WERI-Rb-1 (cell line): ENCODE data around the gene GPR65.

Source experiments
- DNase-seq: peaks from one replicate; pipeline ENCODE4 v3.0.0-alpha.2; 2020
- H3K27ac ChIP-seq: fragments of 250-450 bp; sonication (Bioruptor Pico); 2 replicates; pipeline ENCODE4 v1.5.1; 2020; ENCODE audit warnings: mild to moderate bottlenecking, moderate library complexity
- H3K27me3 ChIP-seq: fragments of 250-450 bp; sonication (Bioruptor Pico); 2 replicates; pipeline ENCODE4 v1.5.1; 2021; ENCODE audit warnings: mild to moderate bottlenecking, low read depth, moderate library complexity; ENCODE audit not compliant: insufficient read depth, severe bottlenecking
- H3K36me3 ChIP-seq: fragments of 250-450 bp; sonication (Bioruptor Pico); 2 replicates; pipeline ENCODE4 v1.5.1; 2020; ENCODE audit warnings: mild to moderate bottlenecking, moderate library complexity
- H3K4me3 ChIP-seq: 2 replicates; pipeline ENCODE4 v1.5.1; 2011; ENCODE audit warnings: low read depth, mild to moderate bottlenecking, control low read depth, low read length
- H3K9me3 ChIP-seq: fragments of 250-450 bp; sonication (Bioruptor Pico); 2 replicates; pipeline ENCODE4 v1.5.1; 2021; ENCODE audit warnings: mild to moderate bottlenecking, moderate library complexity; ENCODE audit not compliant: severe bottlenecking
- TF ChIP-seq, protein P1 (sequence below): IDR thresholded peaks from 2 replicates; pipeline ENCODE4 v1.5.1; 2011; ENCODE audit warnings: low read depth, mild to moderate bottlenecking, control low read depth, inconsistent platforms, low read length

The GPR65 gene

DNA sequence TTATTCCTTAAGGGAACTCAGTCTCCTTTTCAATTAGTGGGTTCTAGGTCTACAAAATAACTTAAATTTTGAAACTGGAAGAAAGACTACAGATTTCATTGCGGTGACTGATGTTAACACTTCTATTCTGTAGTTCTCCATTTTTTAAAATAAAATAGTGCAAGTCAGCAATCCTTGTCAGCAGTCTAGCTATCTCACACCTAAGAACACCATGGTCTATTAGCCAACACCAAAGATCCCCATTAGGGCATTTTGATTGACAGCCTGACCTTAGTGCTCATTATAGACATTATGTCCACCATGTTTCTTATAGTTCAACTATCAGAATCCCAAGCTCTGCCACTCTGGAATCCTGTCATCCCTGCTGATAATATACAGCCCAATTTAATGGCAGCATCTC lies 27.4 kb downstream of the GPR65 start:
- Histone ChIP-seq H3K9me3 (no peaks in the 10 kb centered on the region), H3K27ac (no peak overlapping the region), H3K27me3 (no peaks in the 10 kb centered on the region), H3K4me3 (no peak overlapping the region), H3K36me3 (no peaks in the 10 kb centered on the region)
- TF ChIP-seq, protein P1, sequence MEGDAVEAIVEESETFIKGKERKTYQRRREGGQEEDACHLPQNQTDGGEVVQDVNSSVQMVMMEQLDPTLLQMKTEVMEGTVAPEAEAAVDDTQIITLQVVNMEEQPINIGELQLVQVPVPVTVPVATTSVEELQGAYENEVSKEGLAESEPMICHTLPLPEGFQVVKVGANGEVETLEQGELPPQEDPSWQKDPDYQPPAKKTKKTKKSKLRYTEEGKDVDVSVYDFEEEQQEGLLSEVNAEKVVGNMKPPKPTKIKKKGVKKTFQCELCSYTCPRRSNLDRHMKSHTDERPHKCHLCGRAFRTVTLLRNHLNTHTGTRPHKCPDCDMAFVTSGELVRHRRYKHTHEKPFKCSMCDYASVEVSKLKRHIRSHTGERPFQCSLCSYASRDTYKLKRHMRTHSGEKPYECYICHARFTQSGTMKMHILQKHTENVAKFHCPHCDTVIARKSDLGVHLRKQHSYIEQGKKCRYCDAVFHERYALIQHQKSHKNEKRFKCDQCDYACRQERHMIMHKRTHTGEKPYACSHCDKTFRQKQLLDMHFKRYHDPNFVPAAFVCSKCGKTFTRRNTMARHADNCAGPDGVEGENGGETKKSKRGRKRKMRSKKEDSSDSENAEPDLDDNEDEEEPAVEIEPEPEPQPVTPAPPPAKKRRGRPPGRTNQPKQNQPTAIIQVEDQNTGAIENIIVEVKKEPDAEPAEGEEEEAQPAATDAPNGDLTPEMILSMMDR = no peak
- DNase-seq = no peak

DNA sequence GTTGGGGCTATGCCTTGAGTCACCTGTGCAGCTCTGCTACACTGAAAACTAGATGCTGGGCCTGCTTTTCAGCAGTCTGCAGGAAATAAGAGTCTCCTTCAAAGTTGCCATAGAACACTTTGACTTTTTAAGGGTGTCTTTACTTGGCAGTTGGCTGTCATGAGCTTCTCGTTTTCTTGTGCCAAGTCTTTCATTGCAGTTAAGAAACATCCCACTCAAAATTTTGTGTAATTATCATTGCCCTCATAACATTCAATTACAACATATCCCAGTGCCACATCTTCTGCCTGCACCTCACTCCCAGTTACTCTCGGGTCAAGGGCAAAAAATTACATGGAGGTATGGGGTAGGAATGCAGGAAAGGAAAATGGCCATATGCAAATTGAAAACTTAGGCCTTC lies 29.1 kb downstream of the GPR65 start:
- Histone ChIP-seq H3K9me3 (no peaks in the 10 kb centered on the region), H3K4me3 (no peak overlapping the region), H3K27me3 (no peaks in the 10 kb centered on the region), H3K27ac (no peak overlapping the region), H3K36me3 (no peaks in the 10 kb centered on the region)
- TF ChIP-seq, protein P1 = no peak
- no peak for DNase-seq

DNA sequence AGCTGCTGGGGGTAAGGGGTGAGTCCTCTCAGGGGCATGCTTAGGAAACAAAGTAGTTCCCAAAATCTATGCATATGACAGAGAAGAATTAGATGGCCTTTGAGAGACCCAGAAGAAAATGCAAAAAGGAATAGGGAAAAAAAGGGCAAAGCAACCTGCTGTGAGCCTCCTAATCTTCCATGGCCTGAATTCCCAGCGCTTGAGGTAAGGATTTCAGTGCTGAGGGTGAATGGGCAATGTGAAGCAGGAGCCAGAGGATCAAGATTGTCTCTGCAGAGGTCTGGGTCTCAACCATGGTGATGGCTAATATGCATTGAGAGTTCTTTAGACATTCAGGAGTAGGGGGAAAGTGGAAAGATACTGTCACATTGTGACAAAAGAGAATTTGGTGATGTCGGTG lies 31.5 kb downstream of the GPR65 start:
- TF ChIP-seq, protein P1 = no peak
- no peak for DNase-seq
- no peaks in the 10 kb centered on the region for H3K9me3 ChIP-seq
- no peak overlapping the region for H3K27ac ChIP-seq
- H3K4me3 ChIP-seq = no peak overlapping the region
- no peaks in the 10 kb centered on the region for H3K27me3 ChIP-seq
- H3K36me3 ChIP-seq = no peaks in the 10 kb centered on the region

DNA sequence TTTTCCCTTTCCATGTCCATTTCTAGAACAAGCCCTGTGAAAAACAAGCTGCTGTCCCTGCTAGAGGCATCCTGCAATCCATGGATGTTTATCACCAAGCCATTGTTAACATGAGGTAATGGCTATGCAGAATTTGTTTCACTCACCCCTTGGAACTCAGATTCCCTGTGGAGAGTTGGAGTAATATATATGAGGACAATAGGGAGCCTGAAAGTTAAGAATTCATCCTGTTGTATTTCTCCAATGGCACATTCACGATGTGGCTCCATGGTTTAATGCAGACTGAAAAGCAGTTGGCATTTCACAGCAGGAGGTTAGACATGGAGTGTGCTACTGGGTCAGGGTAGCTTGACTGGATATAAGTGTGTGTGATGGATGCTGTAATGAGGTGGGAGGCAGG lies 32.4 kb downstream of the GPR65 start:
- no peak overlapping the region for H3K27ac ChIP-seq
- no peak overlapping the region for H3K4me3 ChIP-seq
- no peaks in the 10 kb centered on the region for H3K36me3 ChIP-seq
- no peaks in the 10 kb centered on the region for H3K9me3 ChIP-seq
- DNase-seq = no peak
- no peaks in the 10 kb centered on the region for H3K27me3 ChIP-seq
- TF ChIP-seq, protein P1 = no peak

DNA sequence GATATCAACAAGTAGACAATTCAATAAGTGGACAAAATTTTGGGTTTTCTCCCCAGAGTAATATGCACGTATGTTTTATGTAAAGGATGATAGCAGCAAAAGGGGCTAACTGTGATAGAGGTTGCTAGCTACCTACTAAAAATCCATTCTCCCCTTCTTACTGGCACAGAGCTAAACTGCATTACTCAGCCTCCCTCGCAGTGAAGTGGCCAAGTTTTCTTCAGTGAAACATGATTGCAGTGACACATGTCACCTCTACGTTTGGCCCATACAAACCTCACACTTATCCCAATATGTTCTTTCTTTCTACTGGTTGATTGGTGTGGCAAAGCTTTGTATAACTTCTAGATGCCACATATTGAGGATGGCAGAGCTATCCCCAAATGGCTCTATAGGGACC lies 34.3 kb downstream of the GPR65 start:
- H3K9me3 ChIP-seq = no peaks in the 10 kb centered on the region
- TF ChIP-seq, protein P1 = no peak
- no peak for DNase-seq

DNA sequence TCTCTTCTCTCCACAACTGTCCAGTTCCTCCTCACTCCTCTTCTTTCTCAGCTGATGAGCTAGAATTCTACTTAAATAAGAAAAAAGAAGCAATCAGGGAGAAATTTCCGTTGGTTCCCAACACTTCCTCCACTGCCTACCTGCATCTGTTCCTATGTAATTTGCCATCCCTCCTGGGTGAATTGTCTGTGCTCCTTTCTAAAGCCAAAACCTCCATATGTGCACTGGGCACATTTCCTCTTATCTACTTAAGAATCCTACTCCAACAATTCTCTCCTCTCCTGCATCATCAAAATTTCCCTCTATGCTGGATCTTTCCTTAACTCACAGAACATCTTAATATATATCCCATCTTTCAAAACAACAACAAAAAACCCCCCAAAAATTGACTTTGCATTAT lies 35.2 kb downstream of the GPR65 start:
- H3K27me3 ChIP-seq = no peaks in the 10 kb centered on the region
- H3K36me3 ChIP-seq = no peaks in the 10 kb centered on the region
- no peaks in the 10 kb centered on the region for H3K9me3 ChIP-seq
- no peak overlapping the region for H3K27ac ChIP-seq
- TF ChIP-seq, protein P1 = no peak
- H3K4me3 ChIP-seq = no peak overlapping the region
- no peak for DNase-seq

More for the DNA sequence above, 34.3 kb downstream of the GPR65 start:
- H3K27ac ChIP-seq = no peak overlapping the region
- H3K4me3 ChIP-seq = no peak overlapping the region
- H3K27me3 ChIP-seq = no peaks in the 10 kb centered on the region
- H3K36me3 ChIP-seq = no peaks in the 10 kb centered on the region
